ENCODE data around the gene TMEM114.

TMEM114 gene

DNA sequence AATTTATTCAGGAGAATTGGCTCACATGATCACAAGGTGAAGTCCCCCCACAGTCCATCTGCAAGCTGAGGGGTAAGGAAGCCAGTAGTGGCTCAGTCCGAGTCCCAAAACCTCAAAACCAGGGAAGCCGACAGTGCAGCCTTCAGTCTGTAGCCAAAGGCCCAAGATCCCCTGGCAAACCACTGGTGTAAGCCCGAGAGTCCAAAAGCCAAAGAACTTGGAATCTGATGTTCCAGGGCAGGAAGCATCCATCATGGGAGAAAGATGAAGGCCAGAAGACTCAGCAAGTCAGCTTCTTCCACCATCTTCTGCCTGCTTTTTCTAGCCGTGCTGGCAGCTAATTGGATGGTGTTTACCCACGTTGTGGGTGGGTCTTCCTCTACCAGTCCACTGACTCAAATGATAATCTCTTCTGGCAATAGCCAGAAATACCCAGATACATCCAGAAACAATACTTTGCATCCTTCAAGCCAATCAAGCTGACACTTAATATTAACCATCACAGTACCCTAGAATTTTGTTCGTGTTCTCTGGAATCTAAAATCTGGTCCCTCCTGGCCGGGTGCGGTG lies 40.4 kb downstream of the TMEM114 start:
- no peak for DNase-seq (ENCODE audit: low spot score)

DNA sequence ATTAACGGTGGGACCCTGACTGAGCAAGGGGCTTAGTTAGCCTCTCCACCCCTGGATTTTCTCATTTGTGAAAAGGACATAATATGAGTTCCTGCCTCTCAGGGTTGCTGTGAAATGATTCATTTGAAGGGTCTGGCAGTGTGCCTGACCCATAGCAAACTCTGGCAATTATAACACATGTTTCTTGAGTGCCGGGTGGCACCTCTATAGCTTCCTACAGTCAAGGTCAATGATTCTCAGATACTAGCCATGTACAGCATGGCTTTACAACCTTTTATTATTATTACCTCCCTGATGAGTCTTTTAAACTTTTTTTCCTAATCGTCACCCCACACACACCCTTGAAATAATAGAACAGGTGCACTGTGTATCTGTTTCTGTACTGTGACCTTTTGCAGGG lies 42.1 kb downstream of the TMEM114 start:
- DNase-seq (ENCODE audit: low spot score): no peak

DNA sequence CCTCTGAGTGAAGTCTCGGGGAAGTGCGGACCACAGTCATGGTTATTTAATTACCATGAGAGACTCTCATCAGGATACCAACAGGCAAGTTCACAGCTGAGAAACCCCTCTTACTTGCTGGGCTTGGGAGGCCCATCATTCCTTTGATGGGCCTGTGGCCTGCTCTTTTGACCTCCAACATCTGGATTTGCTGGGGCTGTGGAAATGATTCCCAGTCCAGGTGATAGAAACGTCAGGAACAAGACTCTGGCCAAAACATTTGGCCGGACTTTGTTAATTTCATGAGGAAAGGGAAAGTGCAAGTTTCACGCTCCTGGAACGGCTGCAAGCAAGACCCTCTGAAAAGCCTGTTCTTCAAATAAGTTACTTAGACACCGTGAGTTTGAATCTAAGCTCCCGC lies 42.5 kb downstream of the TMEM114 start:
- DNase-seq (ENCODE audit: low spot score): no peak

DNA sequence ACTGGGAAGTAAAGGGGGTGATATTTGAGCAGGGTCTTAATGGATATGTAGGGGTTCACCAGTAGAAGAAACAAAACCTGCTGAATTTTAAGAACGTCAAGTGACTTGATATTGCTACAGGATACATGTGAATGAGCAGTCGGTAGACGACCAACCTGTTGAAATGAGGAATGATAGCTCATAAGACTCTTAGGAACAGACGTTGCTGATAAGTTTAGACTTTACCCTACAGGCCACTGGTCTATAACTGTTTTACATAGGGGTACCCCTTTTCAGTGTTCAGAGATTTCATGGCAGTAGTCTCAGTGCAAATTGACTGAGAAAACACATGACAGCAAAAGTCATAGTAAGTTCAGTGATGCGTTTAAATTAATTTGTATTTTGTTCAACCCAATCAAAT lies 45.9 kb downstream of the TMEM114 start:
- DNase-seq (ENCODE audit: low spot score): no peak

DNA sequence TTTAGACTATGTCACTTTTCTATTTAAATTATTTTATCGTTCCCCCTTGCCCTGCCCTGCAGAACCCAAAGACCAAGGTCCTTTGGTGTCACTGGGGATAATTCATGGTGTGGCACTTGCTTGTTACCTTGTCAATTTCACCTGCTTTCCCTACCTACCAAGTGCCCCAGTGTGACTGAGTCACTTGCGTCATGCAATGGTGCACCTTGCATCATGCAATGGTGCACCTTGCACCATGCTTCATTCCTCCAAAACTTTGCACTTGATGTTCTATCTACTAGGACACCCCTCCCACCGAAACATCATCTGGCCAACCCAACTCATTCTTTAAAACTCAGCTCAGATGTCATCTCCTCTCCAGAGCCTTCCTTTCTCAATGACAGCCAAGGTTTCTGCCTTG lies 47.1 kb downstream of the TMEM114 start:
- no peak for DNase-seq (ENCODE audit: low spot score)

DNA sequence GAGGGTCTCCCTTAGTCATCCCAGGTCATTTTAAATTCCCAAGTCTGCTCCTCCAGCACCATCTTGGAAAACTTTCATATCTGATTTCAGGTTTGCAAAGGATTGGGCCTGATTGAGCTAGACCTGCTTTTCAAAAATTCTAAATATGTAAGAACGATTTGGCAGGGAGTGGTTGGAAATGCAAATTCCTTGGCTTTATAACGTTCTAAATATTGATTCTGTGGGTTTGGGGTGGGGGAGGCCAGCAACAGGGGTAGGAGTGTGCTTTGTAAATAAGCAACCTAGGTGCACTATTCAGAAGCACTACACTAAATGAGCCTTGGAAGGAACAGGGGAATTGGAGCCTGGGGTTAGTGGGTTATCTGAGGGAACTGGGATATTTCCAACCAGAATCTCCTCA lies 47.9 kb downstream of the TMEM114 start:
- DNase-seq (ENCODE audit: low spot score): no peak

DNA sequence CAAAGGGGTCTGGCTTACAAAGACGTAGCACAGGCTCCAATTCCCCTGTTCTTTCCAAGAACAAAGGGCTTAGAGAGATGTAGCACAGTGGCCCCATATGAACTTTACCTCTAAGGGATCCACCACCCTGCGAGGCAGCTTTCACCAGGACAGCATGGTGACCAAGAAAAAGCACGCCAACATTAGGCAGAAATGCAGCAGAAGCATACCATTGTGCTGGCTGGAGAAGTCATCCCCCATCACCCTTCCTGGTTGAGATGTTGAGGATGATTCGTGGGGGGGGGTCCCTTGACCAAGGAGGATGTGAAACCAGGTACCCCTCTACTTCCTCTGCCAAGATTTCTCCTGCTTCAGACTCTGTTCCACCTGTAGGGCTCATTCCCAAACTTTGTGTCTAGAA lies 48.4 kb downstream of the TMEM114 start:
- no peak for DNase-seq (ENCODE audit: low spot score)

DNA sequence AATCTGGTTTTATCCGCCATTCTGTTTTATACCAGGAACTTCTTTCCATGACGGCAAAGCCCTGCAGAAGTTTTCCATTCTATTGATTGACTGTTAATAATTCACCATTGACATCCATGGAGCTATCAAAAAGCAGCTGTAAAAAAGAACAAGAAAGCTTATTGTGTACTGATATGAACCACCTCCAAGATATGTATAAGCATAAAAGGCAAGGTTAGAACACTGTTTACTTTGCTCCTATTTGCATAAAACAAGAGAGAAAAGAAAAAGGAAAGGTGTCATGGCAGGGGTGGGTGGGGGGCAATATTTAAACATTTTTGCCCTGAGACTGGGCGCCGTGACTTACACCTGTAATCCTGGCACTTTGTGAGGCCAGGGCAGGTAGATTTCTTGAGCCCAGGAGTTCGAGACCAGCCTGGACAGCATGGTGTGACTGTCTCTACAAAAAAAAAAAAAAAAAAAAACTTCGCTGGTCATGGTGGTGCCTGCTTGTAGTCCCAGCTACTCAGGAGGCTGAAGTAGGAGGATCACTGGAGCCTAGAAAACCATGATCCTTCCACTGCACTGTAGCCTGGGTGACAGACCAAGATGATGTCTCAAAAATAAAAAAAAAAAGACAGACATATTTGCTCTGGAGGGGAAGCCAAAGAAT lies 52.5 kb downstream of the TMEM114 start:
- DNase-seq (ENCODE audit: low spot score): no peak

DNA sequence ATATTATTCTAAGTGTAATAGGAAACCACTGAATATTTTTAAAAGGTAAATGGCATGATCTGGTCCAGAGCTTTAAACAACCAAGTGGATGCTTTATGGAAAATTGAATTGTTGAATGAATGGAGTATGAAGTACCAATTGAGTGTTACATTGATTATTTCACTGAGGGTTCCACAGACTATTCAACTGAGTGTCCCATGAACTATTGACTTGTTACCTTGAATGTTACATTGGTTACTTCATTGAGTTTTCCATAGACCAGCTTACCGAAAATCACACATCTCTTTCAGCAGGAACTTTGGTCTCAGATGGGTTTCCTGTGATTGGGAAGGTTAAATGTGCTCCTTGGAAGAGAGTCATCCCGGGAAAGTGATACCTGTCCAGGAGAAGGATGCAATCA lies 56.8 kb downstream of the TMEM114 start:
- DNase-seq (ENCODE audit: low spot score): no peak

- DNase-seq (ENCODE audit: low spot score): no peak
Observed at GRCh38 chr16:8530752-8531384, 59.4 kb downstream of the TMEM114 start.

- DNase-seq (ENCODE audit: low spot score): no peak
Observed at GRCh38 chr16:8528471-8528870, 61.8 kb downstream of the TMEM114 start.

- DNase-seq (ENCODE audit: low spot score): no peak
Observed at GRCh38 chr16:8523932-8524331, 66.4 kb downstream of the TMEM114 start.

- DNase-seq (ENCODE audit: low spot score): no peak
Observed at GRCh38 chr16:8522757-8523156, 67.6 kb downstream of the TMEM114 start.

- no peak for DNase-seq (ENCODE audit: low spot score)
Observed at GRCh38 chr16:8519643-8520042, 70.7 kb downstream of the TMEM114 start.

Measured in AG08395 (cell line).